Upper lobe of right lung (tissue), 1 donor: ENCODE results near the gene S100A5. TPM values are rescaled to one million over a fixed set of nuclear protein-coding genes. Genes with fewer than 3 reads are reported as not detected.

Source experiments
- ATAC-seq: fragments of 200-7000 bp; cut with Tn5 transposase; one replicate; pipeline ENCODE4 v1.9.1; 2020; ENCODE audit warnings: mild to moderate bottlenecking, moderate library complexity
- DNase-seq: peaks from one replicate; pipeline ENCODE4 v3.0.0-alpha.2; 2020
- H3K27ac ChIP-seq: fragments of 200-600 bp; one replicate; pipeline ENCODE4 v1.8.0; 2022
- H3K27me3 ChIP-seq: fragments of 200-600 bp; one replicate; pipeline ENCODE4 v1.8.0; 2022; ENCODE audit warnings: mild to moderate bottlenecking
- H3K36me3 ChIP-seq: fragments of 200-600 bp; one replicate; pipeline ENCODE4 v1.8.0; 2022
- H3K4me1 ChIP-seq: fragments of 200-600 bp; one replicate; pipeline ENCODE4 v1.8.0; 2022
- H3K4me3 ChIP-seq: fragments of 200-600 bp; one replicate; pipeline ENCODE4 v1.8.0; 2022; ENCODE audit warnings: mild to moderate bottlenecking
- H3K9me3 ChIP-seq: fragments of 200-600 bp; one replicate; pipeline ENCODE4 v1.8.0; 2022
- CTCF ChIP-seq: fragments of 200-600 bp; IDR thresholded peaks from one replicate; pipeline ENCODE4 v1.8.0; 2022; ENCODE audit warnings: antibody characterized with exemption
- intact Hi-C: fragments of 100-400 bp; cut with DNase I; formaldehyde crosslinking; loops from one replicate; pipeline ENCODE4 v1.11.0; 2022
- total RNA-seq: library from RNA; stranded (reverse); fragmentation: NEBNext Ultra II Directional; extraction: Animal tissue kit (Norgen Biotek cat#: 25700); gene quantifications from one replicate; pipeline ENCODE4 v1.2.1, GENCODE V29; 2021
- donor health status: DM: no; HTN: yes; CAD: no; lungs with severe emphysema.

S100A5 gene
- total RNA-seq, 1 donor from 2014 or later = not detected

DNA sequence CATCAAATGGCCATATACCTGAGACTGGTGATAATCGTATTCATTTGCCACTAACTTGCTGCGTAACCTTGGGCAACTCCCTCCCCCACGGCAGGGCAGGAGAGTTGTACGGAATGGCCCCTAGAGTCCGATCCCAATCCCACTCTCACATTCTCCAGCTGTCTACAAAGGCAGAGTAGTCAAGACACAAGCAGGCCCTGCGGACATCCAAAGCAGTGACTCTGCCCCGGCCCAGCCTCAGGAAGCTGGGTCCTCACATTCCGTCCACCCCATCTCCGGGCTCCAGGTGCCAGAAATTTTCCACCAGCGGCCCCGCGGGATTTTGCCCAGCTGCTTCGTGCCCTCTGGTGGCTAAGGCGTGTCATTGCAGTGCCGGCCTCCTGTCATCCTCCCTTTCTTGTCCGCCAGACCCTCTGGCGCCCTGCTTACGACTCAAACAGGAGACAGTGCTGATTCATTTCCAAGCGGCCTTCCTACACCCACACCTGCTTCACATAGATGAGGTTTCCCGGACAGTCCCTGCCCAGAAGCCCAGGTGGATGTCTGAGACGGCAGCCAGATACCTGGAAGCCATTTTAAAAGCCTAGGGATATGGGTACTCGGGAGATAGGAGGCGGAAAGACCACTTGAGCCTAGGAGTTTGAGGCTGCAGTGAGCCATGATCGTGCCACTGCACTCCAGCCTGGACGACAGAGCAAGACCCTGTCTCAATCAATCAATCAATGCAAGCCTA is 27.8 kb upstream of the S100A5 start:
- intact Hi-C loops = loop anchor here (5.0 kb wide), 1 partner anchor 36 kb away; no protein-coding TSS in a partner anchor
- H3K36me3 ChIP-seq = no peaks in the 10 kb centered on the region
- peak overlapping the region; percentile 20 for H3K4me3 ChIP-seq
- peak overlapping the region; percentile 95 for H3K27ac ChIP-seq
- no peaks in the 10 kb centered on the region for H3K9me3 ChIP-seq
- DNase-seq = peak; percentile 93
- peak; percentile 99 for TF ChIP-seq CTCF
- peak; percentile 65 for ATAC-seq
- no peaks in the 10 kb centered on the region for H3K27me3 ChIP-seq
- H3K4me1 ChIP-seq = peaks cover 52% of the 10 kb centered on the region

DNA sequence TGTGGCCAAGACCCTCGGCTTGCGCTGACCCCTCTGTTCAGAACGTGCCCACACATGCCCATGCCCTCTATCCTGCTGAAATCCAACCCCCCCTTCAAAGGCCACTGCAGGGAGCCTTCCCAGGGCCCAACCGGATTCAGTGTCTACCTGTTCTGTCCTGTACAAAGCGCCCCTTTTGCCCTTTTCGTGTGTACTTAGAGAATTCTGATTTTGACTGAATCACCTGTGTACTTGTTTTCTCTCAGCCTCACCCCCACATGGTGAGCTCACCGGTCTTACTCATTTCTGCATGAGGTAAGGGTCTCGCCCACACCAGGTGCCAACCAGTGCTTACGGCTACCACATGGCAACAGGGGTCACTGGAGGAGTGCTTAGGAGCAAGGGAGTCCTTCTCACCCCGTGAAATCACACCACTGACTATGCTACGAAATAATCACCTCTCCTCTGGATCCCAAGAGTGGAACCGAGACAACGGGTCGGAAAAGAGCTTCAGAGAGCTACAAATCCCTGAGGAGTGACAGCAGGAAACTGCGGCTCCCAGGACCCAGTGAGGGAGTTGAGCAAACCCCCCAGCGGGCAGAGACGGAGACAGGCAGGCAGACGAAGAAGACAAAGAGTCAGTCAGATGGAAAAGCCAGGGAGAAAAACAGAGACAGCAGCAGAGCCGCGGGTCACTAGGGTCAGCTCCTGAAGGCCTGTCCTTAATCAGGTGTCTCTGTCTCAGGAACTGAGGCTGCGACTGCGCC is 27.1 kb upstream of the S100A5 start:
- Histone ChIP-seq H3K27me3 (no peaks in the 10 kb centered on the region), H3K36me3 (no peaks in the 10 kb centered on the region), H3K9me3 (no peaks in the 10 kb centered on the region), H3K4me1 (peaks cover 50% of the 10 kb centered on the region), H3K27ac (peak overlapping the region; percentile 95), H3K4me3 (no peak overlapping the region)
- TF ChIP-seq CTCF = no peak
- ATAC-seq (no peak), DNase-seq (peak; percentile 57)
- intact Hi-C loops = loop anchor here (5.0 kb wide), 1 partner anchor 35 kb away; no protein-coding TSS in a partner anchor

GRCh38 chr1:153566414-153567371 is 26.0 kb upstream of the S100A5 start:
- H3K4me1 ChIP-seq = peaks cover 40% of the 10 kb centered on the region
- no peaks in the 10 kb centered on the region for H3K9me3 ChIP-seq
- no peak overlapping the region for H3K4me3 ChIP-seq
- TF ChIP-seq CTCF = no peak
- no peaks in the 10 kb centered on the region for H3K36me3 ChIP-seq
- ATAC-seq (peak; percentile 94), DNase-seq (peak; percentile 97)
- peak overlapping the region; percentile 95 for H3K27ac ChIP-seq
- intact Hi-C loops = loop anchor here (5.0 kb wide), 1 partner anchor 34 kb away; no protein-coding TSS in a partner anchor
- H3K27me3 ChIP-seq = no peaks in the 10 kb centered on the region

- no peaks in the 10 kb centered on the region for H3K9me3 ChIP-seq
- no peaks in the 10 kb centered on the region for H3K36me3 ChIP-seq
- TF ChIP-seq CTCF = no peak
- H3K27ac ChIP-seq = peak within 1 kb of the TSS; percentile 95
- H3K4me1 ChIP-seq = peaks cover 40% of the 10 kb centered on the region
- no peaks in the 10 kb centered on the region for H3K27me3 ChIP-seq
- ATAC-seq = peak; percentile 56
- peak; percentile 83 for DNase-seq
- H3K4me3 ChIP-seq = no peak within 1 kb of the TSS
- intact Hi-C loops = loop anchor here (5.0 kb wide), 1 partner anchor 33 kb away; no protein-coding TSS in a partner anchor
These were observed 25.0 kb upstream of the S100A5 start, which contains the start of gene S100A2 for GRCh38 chr1:153565529-153566374. TSS of gene S100A2 (minus strand) at chr1:153565844. CDS start at chr1:153563877, 1,967 bp downstream.
